ENCODE measurements around the gene VPS4A.

VPS4A gene

GRCh38 chr16:69307856-69308255 is 3.3 kb upstream of the VPS4A start:
- DNase-seq, result no peak

- no peak for DNase-seq
Observed at GRCh38 chr16:69309316-69309715, 1.8 kb upstream of the VPS4A start.

GRCh38 chr16:69311533-69312387 is 610 bp downstream of the VPS4A start:
- DNase-seq, result peak; percentile 49

GRCh38 chr16:69313469-69313868 is 2.3 kb downstream of the VPS4A start:
- DNase-seq, result no peak

GRCh38 chr16:69314534-69314933 is 3.4 kb downstream of the VPS4A start:
- DNase-seq, result no peak

GRCh38 chr16:69315486-69316311 is 4.5 kb downstream of the VPS4A start:
- no peak for DNase-seq

GRCh38 chr16:69316595-69317034 is 5.5 kb downstream of the VPS4A start:
- DNase-seq, result no peak

- DNase-seq, result no peak
Observed at GRCh38 chr16:69318177-69318910, 7.2 kb downstream of the VPS4A start.

GRCh38 chr16:69318911-69319289 is 7.8 kb downstream of the VPS4A start:
- DNase-seq, result no peak

- DNase-seq, result no peak
Observed at GRCh38 chr16:69319381-69319780, 8.2 kb downstream of the VPS4A start.

GRCh38 chr16:69319826-69320739 is 8.9 kb downstream of the VPS4A start:
- DNase-seq, result no peak

GRCh38 chr16:69320740-69321073 is 9.6 kb downstream of the VPS4A start:
- DNase-seq, result no peak

GRCh38 chr16:69321080-69321479 is 9.9 kb downstream of the VPS4A start:
- no peak for DNase-seq

- DNase-seq, result no peak
Observed at GRCh38 chr16:69322343-69322742, 11.2 kb downstream of the VPS4A start.

GRCh38 chr16:69323415-69323814 is 12.3 kb downstream of the VPS4A start:
- no peak for DNase-seq

- DNase-seq, result peak; percentile 24
Observed at GRCh38 chr16:69324013-69324531, 12.9 kb downstream of the VPS4A start.

- no peak for DNase-seq
Observed at GRCh38 chr16:69324585-69325253, 13.6 kb downstream of the VPS4A start.

- no peak for DNase-seq
Observed at GRCh38 chr16:69325784-69326171, 14.6 kb downstream of the VPS4A start.

GRCh38 chr16:69326172-69326873 is 15.2 kb downstream of the VPS4A start:
- no peak for DNase-seq

- no peak for DNase-seq
Observed at GRCh38 chr16:69327585-69328310, 16.6 kb downstream of the VPS4A start.

Data from OCI-M1 (cell line).